D721Med (cell line): Measurements from ENCODE around the gene MAOB.
"Not testable (repeated sequence)": the region's sequence is repeated elsewhere in the genome, so short reads cannot be mapped to it uniquely, and the experiment has no call there.

ENCODE experiments used
- DNase-seq: peaks from one replicate; pipeline ENCODE4 v3.0.0; 2011; ENCODE audit warnings: low spot score; ENCODE audit not compliant: insufficient read length
- FAIRE-seq: peaks from 2 replicates; lab custom pipeline; 2011; peaks lifted over from hg19 to GRCh38; lab: Jason Lieb, UNC
- TF ChIP-seq, protein P1 (sequence below): IDR thresholded peaks from 2 replicates; pipeline ENCODE4 v1.5.1; 2012; ENCODE audit warnings: mild to moderate bottlenecking, control low read depth; ENCODE audit not compliant: insufficient read depth; ENCODE audit errors: missing control alignments

MAOB gene

DNA sequence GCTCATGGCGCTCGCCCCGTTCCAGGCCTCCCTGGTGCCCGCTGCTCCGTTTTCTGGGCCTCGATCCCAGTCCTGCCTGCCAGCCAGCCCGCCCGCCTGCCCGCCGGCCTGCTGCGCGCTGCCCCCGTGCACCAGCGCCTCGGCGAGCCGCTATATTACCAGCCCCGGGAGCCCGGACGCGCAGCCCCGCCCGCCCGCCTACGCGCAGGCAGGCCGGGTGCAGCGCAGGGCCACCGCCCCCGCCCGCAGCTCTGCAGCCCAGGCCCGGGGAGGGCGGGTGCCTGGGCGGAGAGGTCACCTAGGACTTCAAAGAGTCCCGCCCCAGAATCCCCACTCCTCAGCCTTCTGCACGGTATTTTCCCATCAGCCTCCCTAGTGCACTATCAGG, at the start of gene MAOB:
Gene MAOB, minus strand, starts transcription at position 157 of the 388 bp plus-strand sequence. Its CDS starts 151 bp downstream, at position 6.
- FAIRE-seq (no peak), DNase-seq (no peak)

GRCh38 chrX:43922032-43922431, 39.8 kb upstream of the MAOB start:
- not testable (repeated sequence) for DNase-seq, FAIRE-seq

More for the DNA sequence above, at the start of gene MAOB:
- TF ChIP-seq, protein P1, sequence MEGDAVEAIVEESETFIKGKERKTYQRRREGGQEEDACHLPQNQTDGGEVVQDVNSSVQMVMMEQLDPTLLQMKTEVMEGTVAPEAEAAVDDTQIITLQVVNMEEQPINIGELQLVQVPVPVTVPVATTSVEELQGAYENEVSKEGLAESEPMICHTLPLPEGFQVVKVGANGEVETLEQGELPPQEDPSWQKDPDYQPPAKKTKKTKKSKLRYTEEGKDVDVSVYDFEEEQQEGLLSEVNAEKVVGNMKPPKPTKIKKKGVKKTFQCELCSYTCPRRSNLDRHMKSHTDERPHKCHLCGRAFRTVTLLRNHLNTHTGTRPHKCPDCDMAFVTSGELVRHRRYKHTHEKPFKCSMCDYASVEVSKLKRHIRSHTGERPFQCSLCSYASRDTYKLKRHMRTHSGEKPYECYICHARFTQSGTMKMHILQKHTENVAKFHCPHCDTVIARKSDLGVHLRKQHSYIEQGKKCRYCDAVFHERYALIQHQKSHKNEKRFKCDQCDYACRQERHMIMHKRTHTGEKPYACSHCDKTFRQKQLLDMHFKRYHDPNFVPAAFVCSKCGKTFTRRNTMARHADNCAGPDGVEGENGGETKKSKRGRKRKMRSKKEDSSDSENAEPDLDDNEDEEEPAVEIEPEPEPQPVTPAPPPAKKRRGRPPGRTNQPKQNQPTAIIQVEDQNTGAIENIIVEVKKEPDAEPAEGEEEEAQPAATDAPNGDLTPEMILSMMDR = no peak

- FAIRE-seq, DNase-seq: not testable (repeated sequence)
Measured at GRCh38 chrX:43910772-43911171, 28.5 kb upstream of the MAOB start.

GRCh38 chrX:43910012-43910411, 27.8 kb upstream of the MAOB start:
- peak; percentile 6 for FAIRE-seq
- TF ChIP-seq, protein P1 = no peak
- DNase-seq = no peak

GRCh38 chrX:43909141-43909540, 26.9 kb upstream of the MAOB start:
- FAIRE-seq = peak; percentile 81
- no peak for DNase-seq
- TF ChIP-seq, protein P1 = no peak

DNA sequence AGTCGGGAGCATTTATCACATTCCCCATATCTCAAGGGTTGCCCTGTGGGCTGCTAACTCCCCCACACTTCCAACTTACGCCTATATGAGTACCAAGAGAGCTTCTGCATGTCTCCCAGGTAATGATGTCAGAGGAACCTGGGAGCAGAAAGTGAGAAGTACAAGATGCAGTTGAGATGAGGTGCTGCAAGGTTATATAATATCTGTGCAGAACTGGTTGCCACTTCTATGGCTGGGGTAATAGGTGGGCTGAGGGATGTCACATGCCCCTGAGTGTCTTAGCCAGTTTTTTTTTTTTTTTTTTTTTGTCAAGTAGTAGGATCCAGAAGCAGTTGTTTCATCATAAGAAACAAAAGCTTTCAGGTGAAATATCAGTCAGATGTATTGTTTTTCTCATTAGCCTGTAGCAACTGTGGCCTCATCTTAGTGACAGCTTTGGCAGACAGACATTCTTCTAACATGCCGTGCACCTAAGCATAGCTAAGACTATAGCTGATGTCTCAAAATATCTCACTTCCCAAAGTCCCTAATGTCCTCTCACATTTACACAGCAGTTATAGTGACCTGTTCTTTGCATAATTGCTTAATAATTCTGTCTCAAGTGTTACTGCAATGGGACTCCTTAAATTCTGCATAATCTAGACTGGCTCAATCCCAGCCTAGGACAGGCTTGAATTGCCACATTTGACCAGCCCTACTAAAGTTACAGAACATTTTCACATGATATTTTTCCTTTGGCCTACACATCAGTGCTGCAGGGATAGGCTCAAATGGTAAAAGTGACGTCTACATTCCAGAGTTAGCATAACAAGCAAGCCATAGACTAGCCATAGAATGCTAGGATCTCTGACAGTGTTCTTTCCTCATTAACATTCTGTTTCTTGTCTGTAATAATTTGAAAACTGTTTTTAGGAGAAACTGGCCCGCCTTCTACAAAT, 17.9 kb upstream of the MAOB start:
- TF ChIP-seq, protein P1 = no peak
- FAIRE-seq (no peak), DNase-seq (no peak)

GRCh38 chrX:43898406-43899035, 16.3 kb upstream of the MAOB start:
- FAIRE-seq (no peak), DNase-seq (no peak)
- TF ChIP-seq, protein P1 = no peak

DNA sequence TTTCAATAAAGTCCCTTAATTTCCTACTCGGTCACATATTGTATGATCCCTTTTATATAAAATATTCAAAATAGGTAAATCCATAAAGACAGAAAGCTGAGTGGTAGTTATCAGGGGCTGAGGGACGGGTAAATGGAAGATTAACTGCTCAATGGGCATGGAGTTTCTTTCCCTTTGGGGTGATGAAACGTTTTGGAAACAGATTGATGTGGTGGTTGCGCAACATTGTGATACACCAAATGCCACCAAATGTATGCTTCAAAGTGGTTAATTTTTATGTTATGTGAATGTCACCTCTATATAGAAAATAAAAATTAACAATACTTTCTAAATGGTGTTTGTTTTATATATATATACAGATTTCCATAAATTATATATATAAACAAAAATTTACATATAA, 15.0 kb upstream of the MAOB start:
- TF ChIP-seq, protein P1 = no peak
- no peak for DNase-seq
- no peak for FAIRE-seq
